SK-N-SH (cell line): Measurements from ENCODE around the gene DPY19L1. TPM values are rescaled to one million over a fixed set of nuclear protein-coding genes. Genes with fewer than 3 reads are reported as not detected.

ENCODE experiments used
- CTCF ChIA-PET: fragments of 300-600, 350-600 bp; formaldehyde crosslinking; extraction: SDS; loops from one replicate; lab custom pipeline; 2021; lab: Yijun Ruan, JAX
- POLR2A ChIA-PET: fragments of 350-600 bp; sonication (Branson Sonifier 250); formaldehyde crosslinking; extraction: SDS; loops from one replicate; lab custom pipeline; 2020; ENCODE audit warnings: antibody characterized with exemption, inconsistent platforms; lab: Yijun Ruan, JAX
- DNase-seq: peaks from one replicate; pipeline ENCODE4 v3.0.0; 2012
- H2AFZ ChIP-seq: fragments of 200-600 bp; sonication (generic); 2 replicates; pipeline ENCODE4 v1.8.1; 2016; ENCODE audit warnings: antibody characterized with exemption, mild to moderate bottlenecking, low read depth
- H3F3A ChIP-seq: fragments of 200-600 bp; sonication (generic); replicated peaks from 2 replicates; pipeline ENCODE3; 2016; ENCODE audit warnings: antibody characterized with exemption, mild to moderate bottlenecking; ENCODE audit not compliant: insufficient read depth
- H3K27ac ChIP-seq, 2 experiments: fragments of 200-500 bp in 1 of 2; fragments of 200-600 bp in 1 of 2; sonication (Bioruptor generic) in 1 of 2; sonication (generic), shearing (Covaris generic) in 1 of 2; 2 replicates each; pipeline versions ENCODE4 v1.5.1 to v1.6.1; 2014 to 2016; ENCODE audit warnings: low read depth in 2 of 2, inconsistent platforms in 1 of 2, low read length in 1 of 2, mild to moderate bottlenecking in 1 of 2, mixed read lengths in 1 of 2
- H3K27me3 ChIP-seq: fragments of 200-600 bp; sonication (generic), shearing (Covaris generic); 2 replicates; pipeline ENCODE4 v1.6.1; 2016; ENCODE audit warnings: mixed run types; ENCODE audit not compliant: insufficient read depth
- H3K36me3 ChIP-seq, 2 experiments: fragments of 200-500 bp in 1 of 2; fragments of 200-600 bp in 1 of 2; sonication (Bioruptor generic) in 1 of 2; sonication (generic) in 1 of 2; replicated peaks in 1 of 2; 2 replicates each; pipeline versions ENCODE3 to v1.5.1; 2014 to 2016; ENCODE audit warnings: low read length in 1 of 2, mild to moderate bottlenecking in 1 of 2; ENCODE audit not compliant: insufficient read depth in 2 of 2, control insufficient read depth in 1 of 2
- H3K4me1 ChIP-seq, 2 experiments: fragments of 200-500 bp in 1 of 2; fragments of 200-600 bp in 1 of 2; sonication (Bioruptor generic) in 1 of 2; sonication (generic), shearing (Covaris generic) in 1 of 2; 2 replicates each; pipeline versions ENCODE4 v1.5.1 to v1.6.1; 2014 to 2016; ENCODE audit warnings: low read depth in 1 of 2, low read length in 1 of 2, mixed run types in 1 of 2; ENCODE audit not compliant: insufficient read depth in 2 of 2, control insufficient read depth in 1 of 2
- H3K4me2 ChIP-seq: fragments of 200-600 bp; sonication (generic), shearing (Covaris generic); 2 replicates; pipeline ENCODE4 v1.6.1; 2017; ENCODE audit warnings: mixed run types
- H3K4me3 ChIP-seq, 2 experiments: fragments of 200-500 bp in 1 of 2; fragments of 200-600 bp in 1 of 2; sonication (Bioruptor generic) in 1 of 2; sonication (generic), shearing (Covaris generic) in 1 of 2; 2 replicates each; pipeline versions ENCODE4 v1.5.1 to v1.8.1; 2014 to 2016; ENCODE audit warnings: low read depth in 2 of 2, inconsistent platforms in 1 of 2, low read length in 1 of 2, mild to moderate bottlenecking in 1 of 2, mixed read lengths in 1 of 2, moderate library complexity in 1 of 2
- H3K79me2 ChIP-seq: fragments of 200-600 bp; sonication (generic); 2 replicates; pipeline ENCODE4 v1.8.1; 2017; ENCODE audit warnings: mild to moderate bottlenecking; ENCODE audit not compliant: insufficient read depth
- H3K9ac ChIP-seq: fragments of 200-600 bp; sonication (generic); 2 replicates; pipeline ENCODE4 v1.6.1; 2017; ENCODE audit warnings: mixed run types
- H3K9me2 ChIP-seq: fragments of 200-600 bp; sonication (generic); 2 replicates; pipeline ENCODE4 v1.6.1; 2017; ENCODE audit warnings: mixed run types
- H3K9me3 ChIP-seq: fragments of 200-600 bp; sonication (generic); 2 replicates; pipeline ENCODE4 v1.6.1; 2017; ENCODE audit warnings: mixed run types, mild to moderate bottlenecking, moderate library complexity
- H4K20me1 ChIP-seq: fragments of 200-600 bp; sonication (generic); 2 replicates; pipeline ENCODE4 v1.6.1; 2017; ENCODE audit warnings: mild to moderate bottlenecking, mixed run types; ENCODE audit not compliant: insufficient read depth
- FOXM1 ChIP-seq: IDR thresholded peaks from 2 replicates; pipeline ENCODE4 v1.4.0; 2012; ENCODE audit warnings: low read depth, mild to moderate bottlenecking
- GATA2 ChIP-seq: sonication (generic); formaldehyde crosslinking; IDR thresholded peaks from 2 replicates; pipeline ENCODE4 v1.5.0; 2020; ENCODE audit warnings: mild to moderate bottlenecking, missing genetic modification reagents
- JUND ChIP-seq: IDR thresholded peaks from 2 replicates; pipeline ENCODE4 v1.4.0; 2012
- NFIC ChIP-seq: IDR thresholded peaks from 2 replicates; pipeline ENCODE4 v1.4.0; 2012; ENCODE audit warnings: borderline replicate concordance
- RCOR1 ChIP-seq: fragments of 150-350 bp; IDR thresholded peaks from 2 replicates; pipeline ENCODE4 v1.6.1; 2017; ENCODE audit warnings: antibody characterized with exemption, low read length
- SMC3 ChIP-seq: IDR thresholded peaks from 2 replicates; pipeline ENCODE4 v1.6.1; 2012; ENCODE audit warnings: low read depth, low read length, improper control_type of control experiment
- TCF12 ChIP-seq: IDR thresholded peaks from 2 replicates; pipeline ENCODE4 v1.4.0; 2012
- WGBS: methylation state at CpG from one replicate; pipeline ENCODE4 v1.1.6; 2017; ENCODE audit warnings: low lambda C conversion rate; 5-methylcytosine and 5-hydroxymethylcytosine counted together
- polyA plus RNA-seq, 3 experiments: library from polyadenylated mRNA; depleted of rRNA; stranded (reverse); fragments of >200 nt; gene quantifications; 2 replicates each; pipeline ENCODE4 v1.2.3, GENCODE V29; 2012
- TF ChIP-seq, protein P1 (sequence below): IDR thresholded peaks from 2 replicates; pipeline ENCODE4 v1.4.0; 2012; ENCODE audit warnings: low read depth, borderline replicate concordance
- TF ChIP-seq, protein P2 (sequence below): fragments of 200-600 bp; sonication (generic); IDR thresholded peaks from 2 replicates; pipeline ENCODE4 v1.6.1; 2017; ENCODE audit warnings: antibody characterized with exemption, mild to moderate bottlenecking, moderate library complexity
- TF ChIP-seq, protein P3 (sequence below): IDR thresholded peaks from 2 replicates; pipeline ENCODE4 v1.6.1; 2012; ENCODE audit warnings: mild to moderate bottlenecking, low read depth, low read length, moderate library complexity

DPY19L1 gene
- polyA plus RNA-seq, 1 of the 3 experiments (the other 2 are of a cell fraction) = 27.7 TPM

DNA sequence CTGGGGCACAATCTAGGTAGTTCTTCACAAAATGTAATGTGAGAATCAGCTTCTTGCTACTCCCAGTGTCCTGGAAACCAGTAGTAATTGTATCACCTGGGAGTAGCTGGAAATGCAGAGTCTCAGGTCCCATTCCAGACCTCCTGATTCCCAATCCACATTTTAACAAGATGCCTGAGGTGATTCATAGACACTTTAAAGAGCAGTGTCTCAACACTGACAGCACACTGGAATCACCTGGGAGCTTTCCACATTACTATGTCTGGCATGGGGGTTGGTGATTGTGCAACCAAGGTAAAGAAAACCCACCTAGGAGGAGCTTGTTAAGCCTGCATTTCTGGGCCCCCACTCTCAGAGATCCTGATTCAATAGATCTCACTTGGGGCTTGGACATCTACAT, 11.1 kb downstream of the DPY19L1 start:
- H3K9me2 ChIP-seq = no peaks in the 10 kb centered on the region
- TF ChIP-seq GATA2 (CRISPR knock-in tag) (no peak), RCOR1 (no peak), FOXM1 (no peak), TCF12 (0 out of 2 replicates have a peak, but pooled peaks have one; percentile 13)
- TF ChIP-seq, protein P1, sequence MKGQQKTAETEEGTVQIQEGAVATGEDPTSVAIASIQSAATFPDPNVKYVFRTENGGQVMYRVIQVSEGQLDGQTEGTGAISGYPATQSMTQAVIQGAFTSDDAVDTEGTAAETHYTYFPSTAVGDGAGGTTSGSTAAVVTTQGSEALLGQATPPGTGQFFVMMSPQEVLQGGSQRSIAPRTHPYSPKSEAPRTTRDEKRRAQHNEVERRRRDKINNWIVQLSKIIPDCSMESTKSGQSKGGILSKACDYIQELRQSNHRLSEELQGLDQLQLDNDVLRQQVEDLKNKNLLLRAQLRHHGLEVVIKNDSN = no peak
- TF ChIP-seq, all 33 proteins: peak for 1
- ChIA-PET POLR2A (no interaction called here), CTCF (interaction anchor here (1.2 kb wide), 1 partner anchor 599 kb away, joined by 3 read pairs; no protein-coding TSS in a partner anchor)
- H3K36me3 ChIP-seq = no peaks in the 10 kb centered on the region
- H3F3A ChIP-seq = no peaks in the 10 kb centered on the region
- peaks cover 9 to 10% of the 10 kb centered on the region in 2 experiments; a peak in 3 of 4 replicates for H3K4me1 ChIP-seq
- H3K9ac ChIP-seq = no peak overlapping the region
- DNase-seq = no peak
- H3K4me3 ChIP-seq = no peak overlapping the region
- no peak overlapping the region for H3K4me2 ChIP-seq
- no peaks in the 10 kb centered on the region for H3K9me3 ChIP-seq
- H3K79me2 ChIP-seq = peaks cover 100% of the 10 kb centered on the region
- H3K27ac ChIP-seq = no peak overlapping the region
- H3K27me3 ChIP-seq = no peaks in the 10 kb centered on the region
- peaks cover 74% of the 10 kb centered on the region for H4K20me1 ChIP-seq
- no peak overlapping the region for H2AFZ ChIP-seq

DNA sequence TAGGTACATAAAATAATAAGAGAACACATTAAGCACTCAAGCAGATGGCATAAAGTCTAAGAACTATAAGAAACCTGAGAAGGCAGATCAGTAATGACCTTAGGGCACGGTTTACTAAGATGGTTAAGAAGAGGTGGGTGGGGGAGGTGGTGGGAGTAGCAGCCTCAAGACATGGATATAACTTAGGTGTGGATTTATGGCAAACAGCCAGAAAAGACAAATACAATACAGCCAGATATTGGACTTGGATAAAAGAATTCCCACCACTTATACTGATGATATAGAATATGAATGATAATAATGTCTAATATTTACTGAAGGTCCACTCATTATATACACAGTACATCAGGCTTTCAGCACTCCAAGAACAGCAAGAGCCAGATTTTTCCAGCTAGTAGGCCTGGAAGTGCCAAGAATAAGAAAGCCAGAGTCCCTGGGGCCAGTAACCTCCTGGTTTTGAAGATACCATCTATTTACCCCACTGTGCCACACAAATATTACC, 11.9 kb downstream of the DPY19L1 start:
- DNase-seq = no peak

More for the DNA sequence above, 11.9 kb downstream of the DPY19L1 start:
- POLR2A ChIA-PET = no interaction called here
- Histone ChIP-seq H4K20me1 (peaks cover 71% of the 10 kb centered on the region), H3K4me3 (no peak overlapping the region), H3K27me3 (no peaks in the 10 kb centered on the region), H3F3A (no peaks in the 10 kb centered on the region), H3K79me2 (peaks cover 100% of the 10 kb centered on the region), H3K9me3 (no peaks in the 10 kb centered on the region), H3K9me2 (no peaks in the 10 kb centered on the region), H2AFZ (no peak overlapping the region), H3K4me2 (0 out of 2 replicates have a peak overlapping the region, but pooled peaks have one; percentile 1), H3K36me3 (no peaks in the 10 kb centered on the region), H3K27ac (no peak overlapping the region), H3K4me1 (peaks cover 9 to 10% of the 10 kb centered on the region in 2 experiments; a peak in 3 of 4 replicates), H3K9ac (no peak overlapping the region)
- no peak for TF ChIP-seq SMC3
- TF ChIP-seq, protein P2, sequence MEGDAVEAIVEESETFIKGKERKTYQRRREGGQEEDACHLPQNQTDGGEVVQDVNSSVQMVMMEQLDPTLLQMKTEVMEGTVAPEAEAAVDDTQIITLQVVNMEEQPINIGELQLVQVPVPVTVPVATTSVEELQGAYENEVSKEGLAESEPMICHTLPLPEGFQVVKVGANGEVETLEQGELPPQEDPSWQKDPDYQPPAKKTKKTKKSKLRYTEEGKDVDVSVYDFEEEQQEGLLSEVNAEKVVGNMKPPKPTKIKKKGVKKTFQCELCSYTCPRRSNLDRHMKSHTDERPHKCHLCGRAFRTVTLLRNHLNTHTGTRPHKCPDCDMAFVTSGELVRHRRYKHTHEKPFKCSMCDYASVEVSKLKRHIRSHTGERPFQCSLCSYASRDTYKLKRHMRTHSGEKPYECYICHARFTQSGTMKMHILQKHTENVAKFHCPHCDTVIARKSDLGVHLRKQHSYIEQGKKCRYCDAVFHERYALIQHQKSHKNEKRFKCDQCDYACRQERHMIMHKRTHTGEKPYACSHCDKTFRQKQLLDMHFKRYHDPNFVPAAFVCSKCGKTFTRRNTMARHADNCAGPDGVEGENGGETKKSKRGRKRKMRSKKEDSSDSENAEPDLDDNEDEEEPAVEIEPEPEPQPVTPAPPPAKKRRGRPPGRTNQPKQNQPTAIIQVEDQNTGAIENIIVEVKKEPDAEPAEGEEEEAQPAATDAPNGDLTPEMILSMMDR = no peak
- no peak for TF ChIP-seq FOXM1
- TF ChIP-seq, protein P3, sequence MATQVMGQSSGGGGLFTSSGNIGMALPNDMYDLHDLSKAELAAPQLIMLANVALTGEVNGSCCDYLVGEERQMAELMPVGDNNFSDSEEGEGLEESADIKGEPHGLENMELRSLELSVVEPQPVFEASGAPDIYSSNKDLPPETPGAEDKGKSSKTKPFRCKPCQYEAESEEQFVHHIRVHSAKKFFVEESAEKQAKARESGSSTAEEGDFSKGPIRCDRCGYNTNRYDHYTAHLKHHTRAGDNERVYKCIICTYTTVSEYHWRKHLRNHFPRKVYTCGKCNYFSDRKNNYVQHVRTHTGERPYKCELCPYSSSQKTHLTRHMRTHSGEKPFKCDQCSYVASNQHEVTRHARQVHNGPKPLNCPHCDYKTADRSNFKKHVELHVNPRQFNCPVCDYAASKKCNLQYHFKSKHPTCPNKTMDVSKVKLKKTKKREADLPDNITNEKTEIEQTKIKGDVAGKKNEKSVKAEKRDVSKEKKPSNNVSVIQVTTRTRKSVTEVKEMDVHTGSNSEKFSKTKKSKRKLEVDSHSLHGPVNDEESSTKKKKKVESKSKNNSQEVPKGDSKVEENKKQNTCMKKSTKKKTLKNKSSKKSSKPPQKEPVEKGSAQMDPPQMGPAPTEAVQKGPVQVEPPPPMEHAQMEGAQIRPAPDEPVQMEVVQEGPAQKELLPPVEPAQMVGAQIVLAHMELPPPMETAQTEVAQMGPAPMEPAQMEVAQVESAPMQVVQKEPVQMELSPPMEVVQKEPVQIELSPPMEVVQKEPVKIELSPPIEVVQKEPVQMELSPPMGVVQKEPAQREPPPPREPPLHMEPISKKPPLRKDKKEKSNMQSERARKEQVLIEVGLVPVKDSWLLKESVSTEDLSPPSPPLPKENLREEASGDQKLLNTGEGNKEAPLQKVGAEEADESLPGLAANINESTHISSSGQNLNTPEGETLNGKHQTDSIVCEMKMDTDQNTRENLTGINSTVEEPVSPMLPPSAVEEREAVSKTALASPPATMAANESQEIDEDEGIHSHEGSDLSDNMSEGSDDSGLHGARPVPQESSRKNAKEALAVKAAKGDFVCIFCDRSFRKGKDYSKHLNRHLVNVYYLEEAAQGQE = no peak
- TF ChIP-seq NFIC = peak; percentile 26; the same call in 1 of the 2 replicates
- TF ChIP-seq JUND = no peak
- WGBS = 64% methylated on average over 1 of the region's 1 CpG
- CTCF ChIA-PET = interaction anchor here (0.9 to 1.3 kb wide), 4 partner anchors 9 to 600 kb away, joined by 3 read pairs; partner anchors contain the start of gene DPY19L1
